T-helper 2 cell treated with Interferon-gamma antibody and Interleukin-4, amounts not matched to agents 5 μg/mL and 100 μg/mL, for 36 hours (primary cell): ENCODE results near the gene ZNF429.
"Not testable (repeated sequence)": the region's sequence is repeated elsewhere in the genome, so short reads cannot be mapped to it uniquely, and the experiment has no call there.

ENCODE experiments used
- DNase-seq: peaks from one replicate; pipeline ENCODE4 v3.0.0; 2021; ENCODE audit warnings: low spot score
- H3K27ac Mint-ChIP-seq: one replicate; pipeline ENCODE4 v1.8.0; 2021; ENCODE audit warnings: mild to moderate bottlenecking, mixed read lengths
- H3K27me3 Mint-ChIP-seq: one replicate; pipeline ENCODE4 v1.8.0; 2021; ENCODE audit warnings: low read depth, mixed read lengths
- H3K36me3 Mint-ChIP-seq: one replicate; pipeline ENCODE4 v1.8.0; 2021; ENCODE audit warnings: low read depth, mixed read lengths
- H3K4me1 Mint-ChIP-seq: one replicate; pipeline ENCODE4 v1.8.0; 2021; ENCODE audit warnings: low read depth, mixed read lengths
- H3K4me3 Mint-ChIP-seq: one replicate; pipeline ENCODE4 v1.8.0; 2022; ENCODE audit warnings: mild to moderate bottlenecking, moderate library complexity, mixed read lengths
- H3K9me3 Mint-ChIP-seq: one replicate; pipeline ENCODE4 v1.8.0; 2021; ENCODE audit warnings: mixed read lengths

ZNF429 gene

GRCh38 chr19:21505459-21506451 is at the start of gene ZNF429:
TSS of gene ZNF429 (plus strand) at chr19:21505602. CDS start at chr19:21505772, 170 bp downstream.
- H3K9me3 Mint-ChIP-seq: peaks cover 45% of the 10 kb centered on the region
- no peaks in the 10 kb centered on the region for H3K27me3 Mint-ChIP-seq
- peak within 1 kb of the TSS; percentile 98 for H3K27ac Mint-ChIP-seq
- peak within 1 kb of the TSS; percentile 100 for H3K4me3 Mint-ChIP-seq
- H3K4me1 Mint-ChIP-seq: peaks cover 8% of the 10 kb centered on the region
- DNase-seq: peak; percentile 86
- H3K36me3 Mint-ChIP-seq: peaks cover 33% of the 10 kb centered on the region

- H3K4me3 Mint-ChIP-seq: no peak overlapping the region
- no peak overlapping the region for H3K27ac Mint-ChIP-seq
- no peaks in the 10 kb centered on the region for H3K27me3 Mint-ChIP-seq
- DNase-seq: no peak
- peaks cover 10% of the 10 kb centered on the region for H3K36me3 Mint-ChIP-seq
- peaks cover 34% of the 10 kb centered on the region for H3K9me3 Mint-ChIP-seq
- no peaks in the 10 kb centered on the region for H3K4me1 Mint-ChIP-seq
Observed at GRCh38 chr19:21460686-21461085, 44.7 kb upstream of the ZNF429 start.

- DNase-seq: no peak
- Mint-ChIP-seq H3K27me3 (no peaks in the 10 kb centered on the region), H3K4me3 (no peak overlapping the region), H3K36me3 (peaks cover 10% of the 10 kb centered on the region), H3K9me3 (peaks cover 37% of the 10 kb centered on the region), H3K4me1 (no peaks in the 10 kb centered on the region), H3K27ac (no peak overlapping the region)
Observed at GRCh38 chr19:21462540-21462939, 42.9 kb upstream of the ZNF429 start.

- H3K4me3 Mint-ChIP-seq: peak overlapping the region; percentile 83
- H3K27ac Mint-ChIP-seq: peak overlapping the region; percentile 73
- H3K36me3 Mint-ChIP-seq: peaks cover 8% of the 10 kb centered on the region
- peak; percentile 20 for DNase-seq
- peaks cover 40% of the 10 kb centered on the region for H3K9me3 Mint-ChIP-seq
- H3K4me1 Mint-ChIP-seq: no peaks in the 10 kb centered on the region
- H3K27me3 Mint-ChIP-seq: no peaks in the 10 kb centered on the region
Observed at GRCh38 chr19:21463449-21464105, 41.8 kb upstream of the ZNF429 start.

- DNase-seq: no peak
- Mint-ChIP-seq H3K9me3 (peaks cover 39% of the 10 kb centered on the region), H3K4me3 (no peak overlapping the region), H3K4me1 (no peaks in the 10 kb centered on the region), H3K36me3 (peaks cover 3% of the 10 kb centered on the region), H3K27me3 (no peaks in the 10 kb centered on the region), H3K27ac (no peak overlapping the region)
Observed at GRCh38 chr19:21466627-21467026, 38.8 kb upstream of the ZNF429 start.

GRCh38 chr19:21468791-21469190 is 36.6 kb upstream of the ZNF429 start:
- peaks cover 27% of the 10 kb centered on the region for H3K9me3 Mint-ChIP-seq
- peaks cover 1% of the 10 kb centered on the region for H3K36me3 Mint-ChIP-seq
- no peaks in the 10 kb centered on the region for H3K27me3 Mint-ChIP-seq
- no peak for DNase-seq
- H3K27ac Mint-ChIP-seq: no peak overlapping the region
- no peaks in the 10 kb centered on the region for H3K4me1 Mint-ChIP-seq
- no peak overlapping the region for H3K4me3 Mint-ChIP-seq

- no peak overlapping the region for H3K27ac Mint-ChIP-seq
- no peaks in the 10 kb centered on the region for H3K4me1 Mint-ChIP-seq
- H3K9me3 Mint-ChIP-seq: peaks cover 21% of the 10 kb centered on the region
- no peak for DNase-seq
- no peak overlapping the region for H3K4me3 Mint-ChIP-seq
- H3K27me3 Mint-ChIP-seq: no peaks in the 10 kb centered on the region
- H3K36me3 Mint-ChIP-seq: no peaks in the 10 kb centered on the region
Observed at GRCh38 chr19:21472507-21472906, 32.9 kb upstream of the ZNF429 start.

- peak; percentile 60 for DNase-seq
- Mint-ChIP-seq H3K27ac (no peak overlapping the region), H3K9me3 (peaks cover 20% of the 10 kb centered on the region), H3K27me3 (no peaks in the 10 kb centered on the region), H3K36me3 (no peaks in the 10 kb centered on the region), H3K4me3 (peak overlapping the region; percentile 50), H3K4me1 (no peaks in the 10 kb centered on the region)
Observed at GRCh38 chr19:21474671-21475181, 30.7 kb upstream of the ZNF429 start.

- H3K9me3 Mint-ChIP-seq: peaks cover 37% of the 10 kb centered on the region
- H3K27me3 Mint-ChIP-seq, H3K4me3 Mint-ChIP-seq, H3K4me1 Mint-ChIP-seq, DNase-seq, H3K36me3 Mint-ChIP-seq, H3K27ac Mint-ChIP-seq: not testable (repeated sequence)
Observed at GRCh38 chr19:21482361-21482760, 23.0 kb upstream of the ZNF429 start.

- peak; percentile 13 for DNase-seq
- H3K4me3 Mint-ChIP-seq: no peak overlapping the region
- peaks cover 4% of the 10 kb centered on the region for H3K36me3 Mint-ChIP-seq
Observed at GRCh38 chr19:21482863-21483276, 22.5 kb upstream of the ZNF429 start.

GRCh38 chr19:21483589-21484170 is 21.7 kb upstream of the ZNF429 start:
- H3K9me3 Mint-ChIP-seq: peaks cover 47% of the 10 kb centered on the region
- no peaks in the 10 kb centered on the region for H3K4me1 Mint-ChIP-seq
- H3K27me3 Mint-ChIP-seq: no peaks in the 10 kb centered on the region
- DNase-seq: no peak
- no peak overlapping the region for H3K4me3 Mint-ChIP-seq
- peaks cover 4% of the 10 kb centered on the region for H3K36me3 Mint-ChIP-seq
- H3K27ac Mint-ChIP-seq: no peak overlapping the region

More at GRCh38 chr19:21482863-21483276, 22.5 kb upstream of the ZNF429 start:
- Mint-ChIP-seq H3K27ac (no peak overlapping the region), H3K4me1 (no peaks in the 10 kb centered on the region), H3K27me3 (no peaks in the 10 kb centered on the region), H3K9me3 (peaks cover 42% of the 10 kb centered on the region)

- peaks cover 49% of the 10 kb centered on the region for H3K9me3 Mint-ChIP-seq
- no peaks in the 10 kb centered on the region for H3K27me3 Mint-ChIP-seq
- no peaks in the 10 kb centered on the region for H3K4me1 Mint-ChIP-seq
- no peak overlapping the region for H3K4me3 Mint-ChIP-seq
- H3K36me3 Mint-ChIP-seq: peaks cover 4% of the 10 kb centered on the region
- no peak for DNase-seq
- H3K27ac Mint-ChIP-seq: no peak overlapping the region
Observed at GRCh38 chr19:21484631-21485030, 20.8 kb upstream of the ZNF429 start.

GRCh38 chr19:21485926-21486325 is 19.5 kb upstream of the ZNF429 start:
- Mint-ChIP-seq H3K27me3 (no peaks in the 10 kb centered on the region), H3K36me3 (peaks cover 6% of the 10 kb centered on the region), H3K4me1 (no peaks in the 10 kb centered on the region), H3K27ac (no peak overlapping the region), H3K9me3 (peaks cover 52% of the 10 kb centered on the region), H3K4me3 (no peak overlapping the region)
- DNase-seq: no peak

GRCh38 chr19:21487969-21488368 is 17.4 kb upstream of the ZNF429 start:
- Mint-ChIP-seq H3K4me1 (no peaks in the 10 kb centered on the region), H3K4me3 (no peak overlapping the region), H3K9me3 (peaks cover 62% of the 10 kb centered on the region), H3K27ac (no peak overlapping the region), H3K36me3 (peaks cover 6% of the 10 kb centered on the region), H3K27me3 (no peaks in the 10 kb centered on the region)
- DNase-seq: no peak
